Stimulated activated CD8-positive, alpha-beta memory T cell treated with anti-CD3 and anti-CD28 coated beads, Interleukin-7, amount 100 ng/mL, for 48 hours (primary cell): ENCODE data around the gene WFDC5.
A peak's percentile ranks its signal among the peaks of the same experiment; 100 is the strongest.
"Not testable (repeated sequence)": the region's sequence is repeated elsewhere in the genome, so short reads cannot be mapped to it uniquely, and the experiment has no call there.

ENCODE experiments used
- DNase-seq, 2 donors: peaks; one replicate each; pipeline ENCODE4 v3.0.0-alpha.2; 2020; ENCODE audit warnings: low read depth in 1 of 2; ENCODE audit errors: extremely low read depth in 1 of 2

Gene WFDC5

DNA sequence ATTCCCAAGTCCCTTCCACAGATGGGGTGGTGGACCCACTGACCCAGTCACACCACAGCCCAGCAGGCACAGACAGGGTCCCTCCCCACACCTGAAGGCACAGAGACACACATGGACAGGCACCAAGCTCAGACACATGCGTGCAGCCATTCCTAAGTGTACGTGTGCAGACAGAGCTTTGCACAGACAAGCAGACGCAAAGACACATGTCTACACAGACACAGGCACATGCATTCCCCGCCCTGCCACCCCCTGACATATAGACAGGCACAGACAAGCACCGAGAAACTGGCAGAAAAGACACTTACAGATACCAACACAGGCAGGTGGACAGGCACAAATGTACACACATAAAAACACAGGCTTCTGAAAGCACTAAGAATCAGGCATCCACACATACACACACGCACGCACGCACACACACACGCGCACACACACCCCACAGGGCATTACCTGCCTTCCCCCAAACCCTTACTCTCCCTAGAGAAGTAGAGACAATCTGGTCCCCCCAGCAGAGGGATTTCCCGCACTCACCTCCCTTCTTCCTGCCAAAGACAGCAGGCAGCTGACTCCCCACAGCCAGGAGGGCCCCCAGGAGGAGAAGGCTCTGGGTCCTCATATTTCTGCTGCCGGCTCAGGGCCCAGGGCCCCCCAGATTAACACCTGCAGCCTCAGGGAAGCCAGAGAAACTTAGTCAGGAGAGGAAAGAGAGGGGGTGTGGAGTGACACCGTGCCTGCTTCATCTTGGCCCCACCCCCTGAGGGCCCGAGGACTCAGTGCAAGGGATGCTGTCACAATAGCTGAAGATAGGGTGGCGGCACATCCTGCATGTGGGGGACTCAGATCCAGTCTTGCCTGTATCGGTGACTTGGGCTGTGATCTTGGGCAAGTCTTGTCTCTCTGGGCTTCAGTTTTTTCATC is at the start of gene WFDC5:
WFDC5 (minus strand) TSS at position 710 of the 921 bp plus-strand sequence; CDS start at position 619, 91 bp downstream.
- DNase-seq = no peak

- DNase-seq = no peak
Observed at GRCh38 chr20:45163083-45163803, 48.3 kb upstream of the WFDC5 start.

DNA sequence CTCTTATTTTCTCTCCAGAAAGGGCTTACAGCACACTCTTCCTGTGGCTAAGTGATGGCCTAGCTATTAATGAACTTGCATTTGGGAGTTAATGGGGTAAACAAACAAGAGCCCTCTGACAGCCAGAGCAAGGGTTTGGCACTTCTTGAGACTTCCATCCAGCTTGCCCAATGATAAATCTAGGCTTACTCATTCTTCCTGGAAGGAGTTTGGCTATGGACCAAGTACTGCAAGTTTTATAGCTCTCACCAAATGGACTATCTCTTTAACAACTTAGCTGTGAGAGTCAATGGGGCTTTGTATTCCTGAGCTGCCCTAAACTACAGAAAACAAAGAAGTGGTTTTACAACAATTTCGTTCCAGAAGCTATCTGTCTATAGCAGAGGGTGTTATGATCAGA is 43.0 kb upstream of the WFDC5 start:
- DNase-seq = no peak

- no peak for DNase-seq
Observed at GRCh38 chr20:45156713-45157112, 41.7 kb upstream of the WFDC5 start.

DNA sequence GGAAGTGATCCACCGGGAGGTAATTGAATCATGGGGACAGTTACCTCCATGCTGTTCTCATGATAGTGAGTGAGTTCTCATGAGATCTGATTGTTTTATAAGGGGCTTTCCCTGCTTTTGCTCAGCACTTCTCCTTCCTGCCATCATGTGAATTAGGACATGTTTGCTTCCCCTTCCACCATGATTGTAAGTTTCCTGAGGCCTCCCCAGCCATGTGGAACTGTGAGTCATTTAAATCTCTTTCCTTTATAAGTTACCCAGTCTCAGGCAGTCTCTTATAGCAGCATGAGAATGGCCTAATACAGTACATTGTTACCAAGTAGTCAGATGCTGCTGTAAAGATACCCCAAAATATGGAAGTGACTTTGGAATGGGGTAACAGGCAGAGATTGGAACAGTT is 39.8 kb upstream of the WFDC5 start:
- not testable (repeated sequence) for DNase-seq

- DNase-seq = no peak
Observed at GRCh38 chr20:45154183-45154582, 39.2 kb upstream of the WFDC5 start.

DNA sequence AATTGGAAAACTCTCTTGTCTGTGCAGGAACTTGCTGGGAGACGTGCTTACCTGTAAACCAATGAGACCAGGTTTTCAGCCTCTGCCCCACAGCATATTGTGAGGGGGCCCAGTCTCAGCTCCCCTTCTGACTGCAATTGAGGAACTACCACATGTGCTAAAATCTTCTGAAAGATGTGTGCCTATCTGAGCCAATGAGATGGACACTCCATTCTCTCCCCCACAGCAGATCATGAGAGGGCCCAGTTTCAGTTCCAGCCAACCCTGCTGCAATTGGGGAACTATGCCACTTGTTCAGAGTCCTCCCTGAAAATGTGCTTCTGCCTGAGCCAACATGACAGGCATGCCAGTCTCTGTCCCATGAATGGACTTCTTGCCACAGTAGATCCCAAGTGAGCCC is 38.8 kb upstream of the WFDC5 start:
- DNase-seq = no peak

DNA sequence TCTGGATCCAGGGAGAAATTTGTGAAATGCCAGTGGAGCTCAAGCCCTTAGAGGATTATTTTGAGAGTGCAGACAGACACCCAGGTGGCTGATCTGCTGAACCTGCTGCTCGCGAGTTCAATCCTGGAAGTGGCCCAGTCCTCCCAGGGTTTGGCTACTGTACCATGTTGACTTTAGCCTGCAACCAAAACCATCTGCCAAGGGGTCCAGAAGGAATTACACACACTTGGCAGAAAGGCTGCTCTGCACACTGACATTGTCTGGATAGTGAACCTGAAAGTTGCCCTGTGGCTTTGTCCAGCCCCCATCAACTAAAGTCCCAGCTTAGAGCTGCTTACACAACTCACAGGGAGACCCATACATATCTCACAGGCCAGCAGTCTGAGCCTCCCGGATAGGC is 38.2 kb upstream of the WFDC5 start:
- no peak for DNase-seq

DNA sequence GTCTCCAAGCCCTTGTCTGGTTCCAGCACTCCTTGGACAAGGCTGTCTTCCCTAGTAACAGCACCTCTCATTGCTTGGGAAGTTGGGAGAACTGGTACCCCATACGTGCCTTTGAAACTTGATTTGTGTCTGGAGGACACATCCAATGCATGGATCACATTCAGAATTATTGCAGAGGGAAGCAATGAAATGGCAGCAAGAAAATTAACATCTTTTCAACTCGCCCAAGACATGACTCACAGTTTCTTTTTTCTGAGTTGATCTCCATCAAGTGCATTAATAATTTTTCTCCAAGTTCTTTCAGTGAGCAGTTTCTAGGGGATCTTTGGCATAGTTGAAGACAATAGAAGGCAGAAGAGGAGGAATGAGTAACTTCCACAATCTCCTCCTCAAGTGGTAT is 37.4 kb upstream of the WFDC5 start:
- DNase-seq = no peak

DNA sequence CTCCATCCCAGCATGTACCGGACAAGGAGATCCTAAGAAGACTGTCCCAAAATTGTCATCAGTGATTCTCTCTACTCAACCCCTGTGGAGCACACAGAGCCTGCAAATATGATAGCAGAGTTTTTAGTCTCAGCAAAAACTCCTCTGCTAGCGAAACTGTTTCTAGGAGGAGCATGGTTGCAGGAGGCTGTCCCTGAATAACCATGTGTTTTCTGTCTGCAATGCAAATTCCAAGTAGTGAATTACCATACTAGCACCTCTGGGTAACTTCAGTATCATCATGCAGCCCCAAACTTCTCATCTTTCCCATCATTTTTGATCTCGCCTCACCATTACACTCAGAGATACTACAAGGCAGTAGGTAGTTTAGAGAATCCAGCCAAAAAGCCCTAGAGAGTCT is 34.1 kb upstream of the WFDC5 start:
- DNase-seq = no peak

DNA sequence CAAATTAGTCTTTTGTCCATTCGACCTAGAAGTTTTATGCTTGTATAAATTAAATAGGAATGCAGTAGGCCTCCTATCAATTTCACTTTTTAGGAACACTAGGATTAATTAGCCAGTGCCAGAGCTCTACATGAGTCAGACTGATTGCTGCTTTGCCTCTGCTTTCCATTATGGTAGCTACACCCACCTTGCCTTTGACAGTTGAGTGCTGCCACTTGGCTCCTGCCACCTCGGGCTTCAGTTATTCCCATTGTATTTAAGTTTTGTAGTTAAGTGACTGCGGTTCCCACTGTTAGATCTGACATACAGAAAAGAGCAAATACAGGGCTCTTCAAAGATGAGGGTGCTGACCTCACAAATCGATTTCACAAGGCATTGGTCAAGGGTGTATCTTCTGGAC is 25.9 kb upstream of the WFDC5 start:
- no peak for DNase-seq

- not testable (repeated sequence) for DNase-seq
Observed at GRCh38 chr20:45139733-45140375, 24.9 kb upstream of the WFDC5 start.

GRCh38 chr20:45138561-45139300 is 23.8 kb upstream of the WFDC5 start:
- peak; percentile 41 to 71 for DNase-seq

- no peak for DNase-seq
Observed at GRCh38 chr20:45136911-45137310, 21.9 kb upstream of the WFDC5 start.

- no peak for DNase-seq
Observed at GRCh38 chr20:45128099-45128498, 13.1 kb upstream of the WFDC5 start.

DNA sequence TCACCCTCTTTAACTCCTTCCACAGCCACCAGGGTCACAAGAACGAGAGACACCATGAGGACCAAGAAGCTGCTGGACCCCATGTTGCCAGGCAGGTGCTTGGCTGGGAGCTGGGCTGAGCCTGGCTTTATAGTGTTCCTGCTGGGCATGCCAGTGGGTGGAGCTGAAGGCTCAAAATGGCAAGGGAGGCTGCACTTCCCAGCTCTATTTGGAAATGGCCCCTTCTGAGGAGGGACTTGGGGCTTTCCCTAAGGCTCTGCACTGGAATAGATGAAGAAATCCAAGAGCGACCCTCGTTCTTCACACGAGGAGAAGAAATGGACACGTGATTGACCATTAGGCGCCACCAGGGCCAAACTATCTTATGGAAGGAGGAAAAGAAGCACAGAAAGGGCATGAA is 9.4 kb upstream of the WFDC5 start, which contains the start of gene WFDC12:
WFDC12 (minus strand) TSS at position 101 of the 400 bp plus-strand sequence; CDS start at position 83, 18 bp downstream.
- DNase-seq = no peak

DNA sequence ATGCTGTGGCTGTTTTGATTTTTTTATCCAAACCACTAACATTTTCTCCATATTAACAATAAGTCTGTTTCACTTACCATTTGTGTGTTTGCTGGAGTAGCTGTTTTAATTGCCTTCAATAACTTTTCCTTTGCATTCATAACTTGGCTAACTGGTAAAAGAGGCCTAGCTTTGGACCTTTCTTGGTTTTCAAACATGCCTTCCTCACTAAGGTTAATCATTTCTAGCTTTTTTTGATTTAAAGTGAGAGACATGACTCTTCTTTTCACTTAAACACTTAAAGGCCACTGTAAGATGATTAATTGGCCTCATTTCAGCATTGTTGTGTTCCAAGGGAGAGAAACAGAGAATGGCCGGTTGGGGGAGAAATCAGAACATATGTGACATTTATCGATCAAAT is 6.4 kb upstream of the WFDC5 start:
- DNase-seq = no peak

DNA sequence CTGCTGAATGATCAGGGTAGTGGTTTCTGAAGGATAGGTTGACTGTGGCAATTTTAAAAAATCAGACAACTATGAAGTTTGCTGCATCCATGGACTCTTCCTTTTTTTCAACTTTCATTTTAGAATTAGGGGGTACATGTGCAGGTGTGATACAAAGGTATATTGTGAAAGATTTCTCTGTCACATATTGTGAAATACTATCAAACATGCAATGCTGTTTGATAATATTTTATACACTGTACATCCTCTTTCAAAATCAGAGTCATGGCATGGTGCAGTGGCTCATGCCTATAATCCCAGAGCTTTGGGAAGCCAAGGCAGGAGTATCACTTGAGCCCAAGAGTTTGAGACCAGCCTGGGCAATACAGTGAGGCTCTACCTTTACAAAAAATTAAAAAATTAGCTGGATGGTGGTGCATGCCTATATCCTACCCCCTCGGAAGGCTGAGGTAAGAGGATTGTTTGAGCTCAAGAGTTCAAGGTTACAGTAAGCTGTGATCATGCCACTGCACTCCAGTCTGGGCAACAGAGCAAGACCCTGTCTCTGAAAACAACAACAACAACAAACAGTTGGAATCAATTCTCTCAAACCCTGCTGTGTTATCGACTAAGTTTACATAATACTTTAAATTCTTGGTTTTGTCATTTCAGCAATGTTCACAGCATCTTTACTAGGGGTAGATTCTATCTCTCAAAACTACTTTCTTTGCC is 4.7 kb upstream of the WFDC5 start:
- DNase-seq = no peak

- DNase-seq = no peak
Observed at GRCh38 chr20:45118028-45118427, 3.1 kb upstream of the WFDC5 start.

DNA sequence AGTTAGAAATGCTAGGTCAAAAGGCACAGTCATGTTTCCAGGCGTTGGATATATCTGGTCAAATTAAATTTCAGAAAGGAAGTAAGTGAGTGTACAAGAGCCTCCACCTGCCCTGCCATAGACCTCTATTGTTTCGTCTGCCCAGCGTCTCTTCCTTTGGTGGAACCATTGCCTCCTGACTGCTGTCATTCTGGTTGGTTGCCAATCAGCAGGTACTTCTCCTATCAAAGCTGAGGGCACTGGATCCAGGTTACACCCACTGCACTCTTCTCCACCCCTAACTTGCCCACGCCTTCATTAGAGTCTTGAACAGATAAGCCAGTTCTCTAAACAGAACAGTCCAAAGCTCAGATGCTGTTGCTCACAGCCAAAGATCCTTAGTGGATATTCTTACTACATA is 2.6 kb upstream of the WFDC5 start:
- DNase-seq = no peak
